HG02970 (cell line): ENCODE measurements around the gene GP5.

Experiments
- ATAC-seq: cut with Tn5 transposase; IDR thresholded peaks from one replicate; pipeline ENCODE4 v1.9.1; 2021; ENCODE audit warnings: mild to moderate bottlenecking, moderate library complexity, moderate number of reproducible peaks; ENCODE audit not compliant: unreplicated experiment, low FRiP score

GP5 gene

GRCh38 chr3:194351952-194352536 is 47.0 kb downstream of the GP5 start:
- no peak for ATAC-seq

- no peak for ATAC-seq
Measured at GRCh38 chr3:194351080-194351672, 47.9 kb downstream of the GP5 start, which contains the start of gene CPN2. TSS of gene CPN2 (minus strand) at chr3:194351328. CDS start at chr3:194342702, 8,626 bp downstream.

- ATAC-seq, result no peak
Measured at GRCh38 chr3:194350726-194351071, 48.4 kb downstream of the GP5 start.

GRCh38 chr3:194348354-194348753 is 50.7 kb downstream of the GP5 start:
- no peak for ATAC-seq

GRCh38 chr3:194346621-194347020 is 52.4 kb downstream of the GP5 start:
- ATAC-seq, result no peak

- no peak for ATAC-seq
Measured at GRCh38 chr3:194346035-194346434, 53.0 kb downstream of the GP5 start.
